Colonic mucosa (tissue), 4 donors: ENCODE data around the gene WDR64. TPM values are rescaled to one million over a fixed set of nuclear protein-coding genes. Genes with fewer than 3 reads are reported as not detected.

ENCODE experiments used
- DNase-seq: peaks from one replicate; pipeline ENCODE4 v3.0.0-alpha.2; 2020
- H3K27ac ChIP-seq: fragments of 200-600 bp; one replicate; pipeline ENCODE4 v1.8.0; 2021
- H3K27me3 ChIP-seq: fragments of 200-600 bp; one replicate; pipeline ENCODE4 v1.8.0; 2021
- H3K36me3 ChIP-seq: fragments of 200-600 bp; one replicate; pipeline ENCODE4 v1.8.0; 2021
- H3K4me1 ChIP-seq: fragments of 200-600 bp; one replicate; pipeline ENCODE4 v1.8.0; 2021; ENCODE audit warnings: mild to moderate bottlenecking
- H3K4me3 ChIP-seq: fragments of 200-600 bp; one replicate; pipeline ENCODE4 v1.8.0; 2021
- H3K9ac ChIP-seq, 2 donors: one replicate each; pipeline ENCODE4 v1.7.0; 2013; ENCODE audit warnings: control low read depth in 2 of 2, low read depth in 2 of 2, low read length in 2 of 2
- H3K9me3 ChIP-seq: fragments of 200-600 bp; one replicate; pipeline ENCODE4 v1.8.0; 2021
- intact Hi-C: fragments of 100-400 bp; cut with DNase I; formaldehyde crosslinking; loops from one replicate; pipeline ENCODE4 v1.14.1; 2022
- total RNA-seq, 2 donors: library from RNA; stranded (reverse); fragmentation: NEBNext Ultra II Directional in 1 of 2; extraction: Animal tissue kit (Norgen Biotek cat#: 25700) in 1 of 2; gene quantifications; one replicate each; pipeline ENCODE4 v1.2.1, GENCODE V29; 2021
- TF ChIP-seq, protein P1 (sequence below): fragments of 200-600 bp; IDR thresholded peaks from one replicate; pipeline ENCODE4 v1.8.0; 2022; ENCODE audit warnings: antibody characterized with exemption, mild to moderate bottlenecking
- donor health status: healthy.
- donor health status: DM: no; HTN: no; CAD: no.
- donor health status: DM: no; HTN: no; CAD: no.

The WDR64 gene
- total RNA-seq, 2 donors from 2014 or later, result not detected

DNA sequence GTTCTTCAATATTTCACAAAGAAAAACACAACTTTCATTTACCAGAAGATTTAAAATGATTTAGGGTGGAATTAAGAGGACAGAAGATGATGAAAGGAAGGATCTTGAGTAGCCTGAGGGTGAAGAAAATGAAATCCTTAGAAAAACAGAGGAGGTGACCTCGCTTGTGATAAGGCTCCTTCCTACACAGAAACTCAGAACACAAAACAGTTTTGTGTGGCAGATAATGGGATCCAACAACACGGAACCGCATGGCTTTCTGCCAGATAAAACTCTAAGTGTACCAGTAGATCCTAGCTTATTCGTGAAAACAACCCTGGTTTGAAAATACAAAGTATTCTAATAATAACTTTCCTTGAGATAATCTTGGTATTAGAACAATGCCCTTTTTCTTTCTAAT lies 121.9 kb downstream of the WDR64 start:
- H3K9me3 ChIP-seq, result no peaks in the 10 kb centered on the region
- H3K4me3 ChIP-seq, result no peak overlapping the region
- H3K27ac ChIP-seq, result no peak overlapping the region
- DNase-seq, result no peak
- no peaks in the 10 kb centered on the region for H3K4me1 ChIP-seq
- no peaks in the 10 kb centered on the region for H3K27me3 ChIP-seq
- TF ChIP-seq, protein P1, sequence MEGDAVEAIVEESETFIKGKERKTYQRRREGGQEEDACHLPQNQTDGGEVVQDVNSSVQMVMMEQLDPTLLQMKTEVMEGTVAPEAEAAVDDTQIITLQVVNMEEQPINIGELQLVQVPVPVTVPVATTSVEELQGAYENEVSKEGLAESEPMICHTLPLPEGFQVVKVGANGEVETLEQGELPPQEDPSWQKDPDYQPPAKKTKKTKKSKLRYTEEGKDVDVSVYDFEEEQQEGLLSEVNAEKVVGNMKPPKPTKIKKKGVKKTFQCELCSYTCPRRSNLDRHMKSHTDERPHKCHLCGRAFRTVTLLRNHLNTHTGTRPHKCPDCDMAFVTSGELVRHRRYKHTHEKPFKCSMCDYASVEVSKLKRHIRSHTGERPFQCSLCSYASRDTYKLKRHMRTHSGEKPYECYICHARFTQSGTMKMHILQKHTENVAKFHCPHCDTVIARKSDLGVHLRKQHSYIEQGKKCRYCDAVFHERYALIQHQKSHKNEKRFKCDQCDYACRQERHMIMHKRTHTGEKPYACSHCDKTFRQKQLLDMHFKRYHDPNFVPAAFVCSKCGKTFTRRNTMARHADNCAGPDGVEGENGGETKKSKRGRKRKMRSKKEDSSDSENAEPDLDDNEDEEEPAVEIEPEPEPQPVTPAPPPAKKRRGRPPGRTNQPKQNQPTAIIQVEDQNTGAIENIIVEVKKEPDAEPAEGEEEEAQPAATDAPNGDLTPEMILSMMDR, result no peak
- no peak overlapping the region for H3K9ac ChIP-seq
- no peaks in the 10 kb centered on the region for H3K36me3 ChIP-seq
- intact Hi-C loops, result no loop called here

DNA sequence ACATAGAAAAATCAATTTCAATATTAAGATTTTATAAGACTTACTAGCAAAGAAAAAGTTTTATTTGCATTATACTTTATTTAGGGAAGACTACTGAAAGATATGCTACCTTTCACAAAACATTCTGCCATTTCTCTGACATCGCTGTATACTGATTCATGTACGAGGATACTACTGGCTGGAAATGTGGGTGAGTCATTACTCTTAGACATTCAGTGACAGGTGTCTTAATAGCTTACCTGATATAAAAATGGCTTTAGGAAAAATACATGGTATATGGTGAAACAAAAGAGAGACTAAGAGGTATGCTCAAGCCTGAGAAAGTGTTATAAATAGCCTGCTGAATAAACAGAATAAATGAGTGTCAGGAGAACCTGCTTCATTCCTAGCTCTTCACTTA lies 122.9 kb downstream of the WDR64 start:
- no peaks in the 10 kb centered on the region for H3K4me1 ChIP-seq
- no peaks in the 10 kb centered on the region for H3K9me3 ChIP-seq
- no peak overlapping the region for H3K27ac ChIP-seq
- no peaks in the 10 kb centered on the region for H3K27me3 ChIP-seq
- intact Hi-C loops, result no loop called here
- no peak overlapping the region for H3K4me3 ChIP-seq
- no peak for DNase-seq
- no peaks in the 10 kb centered on the region for H3K36me3 ChIP-seq
- TF ChIP-seq, protein P1, result no peak
- no peak overlapping the region for H3K9ac ChIP-seq

DNA sequence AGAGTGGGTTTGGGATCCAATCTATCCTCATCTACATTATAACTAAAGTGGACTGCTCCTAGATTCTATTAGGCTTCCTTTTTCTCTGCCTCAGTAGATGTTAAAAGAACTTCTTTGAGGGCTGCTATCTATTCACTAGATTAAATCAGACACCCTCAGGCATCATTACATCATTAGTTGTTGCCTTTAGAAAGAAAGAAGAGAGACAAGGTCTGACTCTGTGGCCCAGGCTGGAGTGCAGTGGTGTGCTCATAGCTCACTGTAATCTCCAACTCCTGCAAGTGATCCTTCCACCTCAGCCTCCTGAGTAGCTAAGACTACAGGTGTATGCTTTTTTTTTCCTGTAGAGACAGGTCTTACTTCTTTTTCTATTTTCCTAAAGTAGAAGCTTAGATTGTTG lies 124.8 kb downstream of the WDR64 start:
- no peak overlapping the region for H3K9ac ChIP-seq
- no peaks in the 10 kb centered on the region for H3K4me1 ChIP-seq
- H3K9me3 ChIP-seq, result no peaks in the 10 kb centered on the region
- H3K36me3 ChIP-seq, result no peaks in the 10 kb centered on the region
- no peak for DNase-seq
- H3K27me3 ChIP-seq, result no peaks in the 10 kb centered on the region
- intact Hi-C loops, result no loop called here
- TF ChIP-seq, protein P1, result no peak
- H3K27ac ChIP-seq, result no peak overlapping the region
- H3K4me3 ChIP-seq, result no peak overlapping the region

DNA sequence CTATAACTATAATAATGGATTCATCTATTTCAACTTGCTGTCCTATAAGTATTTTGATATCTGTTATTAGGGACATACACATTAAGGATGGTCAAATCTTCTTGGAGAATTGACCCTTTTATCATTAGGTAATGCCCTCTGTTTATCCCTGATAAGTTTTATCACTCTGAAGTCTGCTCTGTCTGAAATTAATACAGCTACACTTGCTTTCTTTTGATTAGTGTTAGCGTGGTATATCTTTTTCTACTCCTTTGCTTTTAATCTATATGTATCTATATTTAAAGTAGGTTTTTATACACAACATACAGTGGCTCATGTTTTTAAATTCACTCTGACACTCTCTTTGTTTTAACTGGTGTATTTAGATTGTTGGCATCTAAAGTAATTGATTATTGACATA lies 126.0 kb downstream of the WDR64 start:
- Histone ChIP-seq H3K27ac (no peak overlapping the region), H3K27me3 (no peaks in the 10 kb centered on the region), H3K9ac (no peak overlapping the region), H3K4me1 (no peaks in the 10 kb centered on the region), H3K36me3 (no peaks in the 10 kb centered on the region), H3K9me3 (no peaks in the 10 kb centered on the region), H3K4me3 (no peak overlapping the region)
- TF ChIP-seq, protein P1, result no peak
- no peak for DNase-seq
- intact Hi-C loops, result no loop called here

DNA sequence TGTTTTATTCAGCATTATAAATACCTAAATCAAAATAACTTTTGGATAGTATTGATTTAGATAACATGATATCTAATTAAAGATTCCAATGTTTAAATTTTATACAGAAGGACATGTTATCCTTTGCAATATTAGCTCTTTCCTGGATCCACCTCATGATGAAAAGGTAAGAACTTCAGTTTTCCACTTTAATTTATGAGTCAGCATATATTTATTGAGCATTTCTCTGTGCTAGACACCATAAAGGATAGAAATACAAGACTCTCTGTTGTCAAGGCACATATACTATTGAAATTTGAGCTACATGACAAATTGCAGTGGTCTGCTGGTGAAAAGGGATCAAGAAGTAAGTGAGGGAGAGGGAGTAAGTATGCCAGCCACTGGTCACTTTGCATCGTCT lies 127.8 kb downstream of the WDR64 start:
- no peak overlapping the region for H3K4me3 ChIP-seq
- no peak overlapping the region for H3K27ac ChIP-seq
- TF ChIP-seq, protein P1, result no peak
- no peak overlapping the region for H3K9ac ChIP-seq
- no peaks in the 10 kb centered on the region for H3K36me3 ChIP-seq
- no peaks in the 10 kb centered on the region for H3K4me1 ChIP-seq
- H3K9me3 ChIP-seq, result no peaks in the 10 kb centered on the region
- intact Hi-C loops, result no loop called here
- no peaks in the 10 kb centered on the region for H3K27me3 ChIP-seq
- DNase-seq, result no peak

DNA sequence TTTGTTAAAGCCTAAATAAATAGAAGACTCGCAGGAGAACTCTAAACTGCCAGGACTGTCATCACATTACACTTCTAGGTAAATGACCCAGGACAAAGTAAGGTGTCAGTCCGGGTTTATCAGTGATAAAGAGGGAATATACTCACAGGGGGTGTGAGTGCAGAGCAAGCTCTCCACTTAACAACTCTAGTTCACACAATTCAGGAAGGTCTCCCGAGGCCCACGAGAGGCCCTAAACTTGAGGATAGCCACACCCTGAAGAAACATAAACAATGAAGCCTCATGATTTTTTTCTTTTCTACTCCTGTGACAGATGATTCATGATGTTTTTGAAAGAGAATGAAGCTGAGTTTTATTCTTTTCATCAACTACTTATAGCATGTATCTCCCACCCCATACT lies 130.3 kb downstream of the WDR64 start:
- Histone ChIP-seq H3K4me1 (no peaks in the 10 kb centered on the region), H3K9me3 (no peaks in the 10 kb centered on the region), H3K4me3 (no peak overlapping the region), H3K27ac (no peak overlapping the region), H3K36me3 (no peaks in the 10 kb centered on the region), H3K9ac (no peak overlapping the region), H3K27me3 (no peaks in the 10 kb centered on the region)
- no peak for DNase-seq
- TF ChIP-seq, protein P1, result no peak
- intact Hi-C loops, result no loop called here
